CD4-positive, alpha-beta T cell treated with Interferon gamma for 1 hour (primary cell): ENCODE results near the gene MAP3K7.

Experiments
- DNase-seq: peaks from one replicate; pipeline ENCODE4 v3.0.0-alpha.2; 2020

Gene MAP3K7

GRCh38 chr6:90523779-90524310, 63.0 kb downstream of the MAP3K7 start:
- no peak for DNase-seq

- no peak for DNase-seq
Measured at GRCh38 chr6:90521955-90522354, 64.9 kb downstream of the MAP3K7 start.

GRCh38 chr6:90516074-90516660, 70.7 kb downstream of the MAP3K7 start:
- no peak for DNase-seq

- no peak for DNase-seq
Measured at GRCh38 chr6:90514496-90514895, 72.4 kb downstream of the MAP3K7 start.

GRCh38 chr6:90508753-90509152, 78.1 kb downstream of the MAP3K7 start:
- no peak for DNase-seq

- DNase-seq = no peak
Measured at GRCh38 chr6:90502866-90503407, 83.9 kb downstream of the MAP3K7 start.

- DNase-seq = no peak
Measured at GRCh38 chr6:90502381-90502780, 84.5 kb downstream of the MAP3K7 start.

- DNase-seq = no peak
Measured at GRCh38 chr6:90500458-90500857, 86.4 kb downstream of the MAP3K7 start.

GRCh38 chr6:90497411-90497810, 89.5 kb downstream of the MAP3K7 start:
- DNase-seq = no peak

GRCh38 chr6:90496258-90497016, 90.4 kb downstream of the MAP3K7 start:
- no peak for DNase-seq

- no peak for DNase-seq
Measured at GRCh38 chr6:90495216-90495817, 91.6 kb downstream of the MAP3K7 start.

- no peak for DNase-seq
Measured at GRCh38 chr6:90494067-90494780, 92.6 kb downstream of the MAP3K7 start.

- DNase-seq = no peak
Measured at GRCh38 chr6:90493332-90493731, 93.5 kb downstream of the MAP3K7 start.

GRCh38 chr6:90492798-90493197, 94.1 kb downstream of the MAP3K7 start:
- no peak for DNase-seq

- no peak for DNase-seq
Measured at GRCh38 chr6:90492369-90492768, 94.5 kb downstream of the MAP3K7 start.

GRCh38 chr6:90490030-90490716, 96.7 kb downstream of the MAP3K7 start:
- no peak for DNase-seq

GRCh38 chr6:90488816-90489215, 98.1 kb downstream of the MAP3K7 start:
- no peak for DNase-seq

- DNase-seq = no peak
Measured at GRCh38 chr6:90485635-90486277, 101.1 kb downstream of the MAP3K7 start.

- no peak for DNase-seq
Measured at GRCh38 chr6:90484903-90485302, 102.0 kb downstream of the MAP3K7 start.

- no peak for DNase-seq
Measured at GRCh38 chr6:90484385-90484784, 102.5 kb downstream of the MAP3K7 start.

- DNase-seq = no peak
Measured at GRCh38 chr6:90483956-90484355, 102.9 kb downstream of the MAP3K7 start.
